T-helper 2 cell treated with Interferon-gamma antibody and Interleukin-4, amounts not matched to agents 100 ng/mL and 5 ng/mL, for 36 hours (primary cell): ENCODE measurements around the gene SYNE3. TPM values are rescaled to one million over a fixed set of nuclear protein-coding genes. Genes with fewer than 3 reads are reported as not detected.

Experiments
- intact Hi-C: fragments of 100-400 bp; cut with micrococcal nuclease; formaldehyde crosslinking; loops from one replicate; pipeline ENCODE4 v1.15.1; 2023
- total RNA-seq: library from RNA; stranded (reverse); gene quantifications from 2 replicates; pipeline ENCODE4 v1.2.3, GENCODE V29; 2022

The SYNE3 gene
- total RNA-seq, 1 donor from 2014 or later = 52.8 TPM

GRCh38 chr14:95540236-95540855 lies 23.9 kb upstream of the SYNE3 start:
- intact Hi-C loops = no loop called here

GRCh38 chr14:95538801-95539509 lies 22.5 kb upstream of the SYNE3 start:
- intact Hi-C loops = no loop called here

GRCh38 chr14:95537298-95538089 lies 21.0 kb upstream of the SYNE3 start:
- intact Hi-C loops = no loop called here

- intact Hi-C loops = no loop called here
Measured at GRCh38 chr14:95536671-95537070, 20.2 kb upstream of the SYNE3 start.

- intact Hi-C loops = no loop called here
Measured at GRCh38 chr14:95536036-95536593, 19.7 kb upstream of the SYNE3 start.

GRCh38 chr14:95535226-95536021 lies 19.0 kb upstream of the SYNE3 start:
- intact Hi-C loops = loop anchor here (2.0 kb wide), 2 partner anchors 93 to 1455 kb away; partner anchors contain the start of genes DDX24 and IFI27L1

GRCh38 chr14:95534299-95535225 lies 18.1 kb upstream of the SYNE3 start, which contains the start of gene GLRX5:
Gene GLRX5 (plus strand): TSS chr14:95535050. CDS start chr14:95535090, 40 bp downstream.
- intact Hi-C loops = loop anchor here (1.0 to 5.0 kb wide), 8 partner anchors 11 to 1454 kb away; partner anchors contain the start of genes ATG2B, DDX24, DICER1 and GSKIP

GRCh38 chr14:95533822-95534221 lies 17.4 kb upstream of the SYNE3 start:
- intact Hi-C loops = loop anchor here (1.0 to 5.0 kb wide), 8 partner anchors 11 to 1453 kb away; partner anchors contain the start of genes ATG2B, DDX24, DICER1 and GSKIP

- intact Hi-C loops = loop anchor here (5.0 kb wide), 2 partner anchors 376 to 829 kb away; partner anchors contain the start of genes ATG2B, DICER1 and GSKIP
Measured at GRCh38 chr14:95533391-95533821, 17.0 kb upstream of the SYNE3 start.

- intact Hi-C loops = loop anchor here (5.0 kb wide), 2 partner anchors 375 to 830 kb away; partner anchors contain the start of genes ATG2B, DICER1 and GSKIP
Measured at GRCh38 chr14:95531969-95532368, 15.5 kb upstream of the SYNE3 start.

GRCh38 chr14:95531473-95531872 lies 15.0 kb upstream of the SYNE3 start:
- intact Hi-C loops = loop anchor here (5.0 kb wide), 2 partner anchors 374 to 831 kb away; partner anchors contain the start of genes ATG2B, DICER1 and GSKIP

GRCh38 chr14:95530473-95531276 lies 14.2 kb upstream of the SYNE3 start:
- intact Hi-C loops = loop anchor here (5.0 kb wide), 2 partner anchors 373 to 832 kb away; partner anchors contain the start of genes ATG2B, DICER1 and GSKIP

GRCh38 chr14:95529216-95529615 lies 12.8 kb upstream of the SYNE3 start:
- intact Hi-C loops = no loop called here

GRCh38 chr14:95527387-95528002 lies 11.0 kb upstream of the SYNE3 start:
- intact Hi-C loops = loop anchor here (1.0 to 2.0 kb wide), 4 partner anchors 11 to 85 kb away; partner anchors contain the start of gene SYNE3

- intact Hi-C loops = loop anchor here (1.0 to 2.0 kb wide), 4 partner anchors 10 to 84 kb away; partner anchors contain the start of gene SYNE3
Measured at GRCh38 chr14:95526483-95527386, 10.3 kb upstream of the SYNE3 start.

- intact Hi-C loops = loop anchor here (2.0 kb wide), 1 partner anchor 29 kb away; no protein-coding TSS in a partner anchor
Measured at GRCh38 chr14:95525999-95526398, 9.5 kb upstream of the SYNE3 start.
